ENCODE data around the gene PACSIN1.

The PACSIN1 gene

GRCh38 chr6:34584694-34585093 is 118.8 kb downstream of the PACSIN1 start:
- Mint-ChIP-seq H3K27ac (no peak overlapping the region), H3K4me1 (ENCODE audit: low read depth) (peaks cover 5% of the 10 kb centered on the region), H3K27me3 (no peaks in the 10 kb centered on the region), H3K36me3 (ENCODE audit: low read depth) (peaks cover 4% of the 10 kb centered on the region), H3K9me3 (no peaks in the 10 kb centered on the region), H3K4me3 (no peak overlapping the region)
